B cell (primary cell): ENCODE measurements around the gene FOXN4.

ENCODE experiments used
- CTCF ChIP-seq: fragments of 200-600 bp; IDR thresholded peaks from one replicate; pipeline ENCODE4 v1.8.0; 2022; ENCODE audit warnings: antibody characterized with exemption, mild to moderate bottlenecking
- EZH2 ChIP-seq: IDR thresholded peaks from 2 replicates; pipeline ENCODE4 v1.6.1; 2012; ENCODE audit warnings: borderline replicate concordance, low read depth, mild to moderate bottlenecking, moderate library complexity, low read length; ENCODE audit not compliant: insufficient read depth, poor library complexity, severe bottlenecking

- TF ChIP-seq CTCF, result no peak
- TF ChIP-seq EZH2, result no peak
Measured at GRCh38 chr12:109252799-109253198, 56.3 kb downstream of the FOXN4 start.
